ENCODE data around the gene BBS2.

DNA sequence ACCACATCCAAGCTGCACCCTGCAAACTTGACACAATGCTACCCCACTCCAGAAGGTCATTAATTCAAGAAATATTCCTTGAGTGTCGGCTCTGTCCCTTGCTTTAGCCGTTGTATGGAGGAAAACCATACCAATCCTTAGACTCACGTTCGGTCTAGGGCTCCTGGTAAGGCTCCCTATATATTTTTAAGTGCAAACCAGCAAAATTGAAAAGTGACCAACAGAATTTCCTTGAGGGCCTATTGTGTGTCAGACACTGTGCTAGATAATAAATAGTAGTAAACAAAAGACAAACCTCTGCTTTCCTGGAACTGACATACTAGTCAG, 390 bp upstream of the BBS2 start:
- TF ChIP-seq CEBPB (IDR thresholded peaks at IDR 0.05) (no peak), RAD21 (conservative IDR thresholded peaks at IDR 0.05 in 1 of 2, IDR thresholded peaks at IDR 0.05 in 1 of 2) (no peak), BCL3 (IDR thresholded peaks at IDR 0.05) (no peak), SMC3 (IDR thresholded peaks at IDR 0.05) (no peak), HOXA7 (CRISPR knock-in tag; IDR thresholded peaks at IDR 0.05) (no peak), POLR2AphosphoS2 (conservative IDR thresholded peaks at IDR 0.05; ENCODE audit: low read length) (no peak), NPAS2 (CRISPR knock-in tag; IDR thresholded peaks at IDR 0.05; ENCODE audit: borderline replicate concordance) (no peak), EP300 (IDR thresholded peaks at IDR 0.05) (no peak), POLR2A (IDR thresholded peaks at IDR 0.05; ENCODE audit: low read length) (no peak), GATA3 (IDR thresholded peaks at IDR 0.05; ENCODE audit: borderline replicate concordance) (no peak)
- TF ChIP-seq, protein P1, sequence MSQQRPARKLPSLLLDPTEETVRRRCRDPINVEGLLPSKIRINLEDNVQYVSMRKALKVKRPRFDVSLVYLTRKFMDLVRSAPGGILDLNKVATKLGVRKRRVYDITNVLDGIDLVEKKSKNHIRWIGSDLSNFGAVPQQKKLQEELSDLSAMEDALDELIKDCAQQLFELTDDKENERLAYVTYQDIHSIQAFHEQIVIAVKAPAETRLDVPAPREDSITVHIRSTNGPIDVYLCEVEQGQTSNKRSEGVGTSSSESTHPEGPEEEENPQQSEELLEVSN (IDR thresholded peaks at IDR 0.05; ENCODE audit: borderline replicate concordance, low read depth): no peak
- TF ChIP-seq, protein P2, sequence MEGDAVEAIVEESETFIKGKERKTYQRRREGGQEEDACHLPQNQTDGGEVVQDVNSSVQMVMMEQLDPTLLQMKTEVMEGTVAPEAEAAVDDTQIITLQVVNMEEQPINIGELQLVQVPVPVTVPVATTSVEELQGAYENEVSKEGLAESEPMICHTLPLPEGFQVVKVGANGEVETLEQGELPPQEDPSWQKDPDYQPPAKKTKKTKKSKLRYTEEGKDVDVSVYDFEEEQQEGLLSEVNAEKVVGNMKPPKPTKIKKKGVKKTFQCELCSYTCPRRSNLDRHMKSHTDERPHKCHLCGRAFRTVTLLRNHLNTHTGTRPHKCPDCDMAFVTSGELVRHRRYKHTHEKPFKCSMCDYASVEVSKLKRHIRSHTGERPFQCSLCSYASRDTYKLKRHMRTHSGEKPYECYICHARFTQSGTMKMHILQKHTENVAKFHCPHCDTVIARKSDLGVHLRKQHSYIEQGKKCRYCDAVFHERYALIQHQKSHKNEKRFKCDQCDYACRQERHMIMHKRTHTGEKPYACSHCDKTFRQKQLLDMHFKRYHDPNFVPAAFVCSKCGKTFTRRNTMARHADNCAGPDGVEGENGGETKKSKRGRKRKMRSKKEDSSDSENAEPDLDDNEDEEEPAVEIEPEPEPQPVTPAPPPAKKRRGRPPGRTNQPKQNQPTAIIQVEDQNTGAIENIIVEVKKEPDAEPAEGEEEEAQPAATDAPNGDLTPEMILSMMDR (IDR thresholded peaks at IDR 0.05): no peak

All from A549 (cell line).